ENCODE measurements around the gene TSC1.

DNA sequence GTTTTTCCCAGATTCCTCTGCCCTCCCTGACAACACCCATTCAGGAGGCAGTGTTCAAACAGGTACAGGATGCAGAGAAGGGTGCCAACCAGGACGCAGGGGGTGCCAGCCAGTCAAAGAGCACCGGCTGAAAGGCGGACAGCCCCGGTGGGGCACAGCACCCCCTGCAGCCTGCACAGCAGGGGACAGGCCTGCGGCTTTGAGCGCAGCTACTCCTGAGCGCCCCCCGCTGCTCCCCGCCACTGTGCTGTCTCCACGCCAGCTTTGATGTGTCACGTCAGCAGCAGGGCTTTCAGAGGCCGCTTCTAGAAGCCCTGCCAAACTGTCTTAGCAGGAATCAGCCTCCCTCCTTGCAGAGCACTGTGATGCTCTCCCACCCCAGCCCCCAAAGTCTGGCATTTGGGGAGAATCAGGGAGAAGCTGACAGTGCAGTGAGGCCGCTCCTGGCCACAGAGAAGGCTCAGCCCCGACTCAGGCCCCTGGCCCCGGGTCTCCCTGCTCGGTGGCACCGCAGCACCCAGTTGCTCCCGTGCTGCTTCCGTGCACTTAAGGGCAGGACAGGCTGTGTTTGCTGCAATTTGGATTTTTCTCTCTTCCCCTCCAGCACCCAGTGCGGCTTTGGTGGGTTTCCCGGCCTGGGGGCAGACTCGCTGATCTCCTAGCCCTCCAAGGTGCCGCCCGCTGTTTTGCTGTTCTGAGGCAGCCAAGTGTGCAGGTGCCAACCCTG is 86.6 kb downstream of the TSC1 start:
- no peak for TF ChIP-seq CTCF (IDR thresholded peaks at IDR 0.05)
- no peak for TF ChIP-seq POLR2A (IDR thresholded peaks at IDR 0.05)

All from Peyer's patch (tissue), 4 donors.